Stomach (tissue), 9 donors: Measurements from ENCODE around the gene RLN2. TPM values are rescaled to one million over a fixed set of nuclear protein-coding genes. Genes with fewer than 3 reads are reported as not detected.
A peak's percentile ranks its signal among the peaks of the same experiment; 100 is the strongest.
"Not testable (repeated sequence)": the region's sequence is repeated elsewhere in the genome, so short reads cannot be mapped to it uniquely, and the experiment has no call there.

ENCODE experiments used
- DNase-seq, 2 donors: peaks; one replicate each; pipeline versions ENCODE4 v3.0.0 to v3.0.0-alpha.2; 2013 to 2019
- H3K27ac ChIP-seq, 5 donors: fragments of 200-600 bp in 4 of 5; sonication (generic) in 4 of 5; one replicate each; pipeline ENCODE4 v1.5.1; 2013 to 2019; ENCODE audit warnings: mild to moderate bottlenecking in 1 of 5, moderate library complexity in 1 of 5
- H3K27me3 ChIP-seq, 3 donors: fragments of 200-600 bp; sonication (generic); one replicate each; pipeline ENCODE4 v1.5.1; 2017 to 2019; ENCODE audit warnings: mixed run types in 1 of 3
- H3K36me3 ChIP-seq, 4 donors: fragments of 200-600 bp; sonication (generic); 1 replicate in 3 of 4; 2 replicates in 1 of 4; pipeline ENCODE4 v1.5.1; 2016 to 2019
- H3K4me1 ChIP-seq, 4 donors: fragments of 200-600 bp; sonication (generic); one replicate each; pipeline ENCODE4 v1.5.1; 2016 to 2019
- H3K4me3 ChIP-seq, 4 donors: fragments of 200-600 bp; sonication (generic) in 3 of 4; one replicate each; pipeline ENCODE4 v1.5.1; 2016 to 2019; ENCODE audit warnings: mild to moderate bottlenecking in 1 of 4
- H3K9me3 ChIP-seq, 4 donors: fragments of 200-600 bp; sonication (generic); one replicate each; pipeline ENCODE4 v1.5.1; 2016 to 2019
- CTCF ChIP-seq, 7 experiments: fragments of 450-650 bp in 4 of 7; fragments of 200-600 bp in 3 of 7; sonication (generic) in 3 of 7; IDR thresholded peaks; one replicate each; pipeline ENCODE4 v1.5.1; 2016 to 2019; ENCODE audit warnings: antibody characterized with exemption in 7 of 7, control low read depth in 2 of 7, mild to moderate bottlenecking in 1 of 7
- EP300 ChIP-seq: sonication (generic); formaldehyde crosslinking; IDR thresholded peaks from one replicate; pipeline ENCODE4 v1.6.1; 2017; ENCODE audit warnings: antibody characterized with exemption
- POLR2A ChIP-seq, 4 donors: fragments of 450-650 bp; IDR thresholded peaks; one replicate each; pipeline ENCODE4 v1.6.1; 2016; ENCODE audit warnings: antibody characterized with exemption in 4 of 4, control low read depth in 2 of 4, mild to moderate bottlenecking in 1 of 4, moderate library complexity in 1 of 4
- POLR2AphosphoS5 ChIP-seq, 3 donors: sonication (generic); formaldehyde crosslinking; IDR thresholded peaks; one replicate each; pipeline ENCODE4 v1.6.1; 2016; ENCODE audit warnings: antibody characterized with exemption in 3 of 3
- WGBS, 5 donors: extraction: QIAGEN DNeasy Blood & Tissue Kit in 3 of 5; methylation state at CpG; one replicate each; pipeline versions ENCODE4 v1.1.5 to v1.1.7; 2013 to 2018; 5-methylcytosine and 5-hydroxymethylcytosine counted together
- intact Hi-C: fragments of 100-400 bp; cut with DNase I; formaldehyde crosslinking; loops from one replicate; pipeline ENCODE4 v1.15.1; 2023; ENCODE audit warnings: low total_unique reads
- polyA plus RNA-seq, 3 donors: library from polyadenylated mRNA; stranded (reverse); fragments of 200-250 nt; gene quantifications; one replicate each; pipeline ENCODE4 v1.2.3, GENCODE V29; 2013
- total RNA-seq, 5 donors: library from RNA; depleted of rRNA; stranded (reverse); fragments of >200 nt; gene quantifications; one replicate each; pipeline versions ENCODE4 v1.1.0 to v1.2.3, GENCODE V29; 2014 to 2016
- donor health status: healthy with polysubstance abuse.
- donor health status: Bipolar disorder and iron deficiency.
- donor health status: healthy.

The RLN2 gene
- total and polyA plus RNA-seq, 8 donors: 0.37 to 0.83 TPM; not detected in 6

- WGBS, 5 donors: 69 to 80% (median 73%) methylated on average over 4 of the region's 4 CpGs
Measured at GRCh38 chr9:5336688-5337087, 32.2 kb upstream of the RLN2 start.

GRCh38 chr9:5331276-5331675 lies 26.8 kb upstream of the RLN2 start:
- H3K9me3 ChIP-seq, DNase-seq, H3K27me3 ChIP-seq, H3K4me3 ChIP-seq, H3K27ac ChIP-seq, H3K4me1 ChIP-seq, H3K36me3 ChIP-seq, intact Hi-C loops: not testable (repeated sequence)
- 82 to 96% (median 84%) methylated on average over 3 of the region's 3 CpGs for WGBS, 5 donors

More at GRCh38 chr9:5336688-5337087, 32.2 kb upstream of the RLN2 start:
- H3K4me1 ChIP-seq: peaks cover 0 to 3% (median 2%) of the 10 kb centered on the region in 4 donors
- H3K4me3 ChIP-seq: no peak overlapping the region
- H3K27me3 ChIP-seq: no peaks in the 10 kb centered on the region
- no peak for DNase-seq
- H3K27ac ChIP-seq: no peak overlapping the region
- TF ChIP-seq POLR2A (IDR thresholded peaks at IDR 0.05) (no peak), EP300 (no peak), CTCF (IDR thresholded peaks at IDR 0.05) (no peak), POLR2AphosphoS5 (IDR thresholded peaks at IDR 0.05) (no peak)
- intact Hi-C loops: no loop called here
- no peaks in the 10 kb centered on the region for H3K36me3 ChIP-seq
- H3K9me3 ChIP-seq: no peaks in the 10 kb centered on the region

GRCh38 chr9:5326893-5327548 lies 22.5 kb upstream of the RLN2 start:
- TF ChIP-seq POLR2A (IDR thresholded peaks at IDR 0.05) (no peak), CTCF (IDR thresholded peaks at IDR 0.05) (no peak), EP300 (no peak), POLR2AphosphoS5 (IDR thresholded peaks at IDR 0.05) (no peak)
- Histone ChIP-seq H3K4me1 (peaks cover 0 to 6% (median 0%) of the 10 kb centered on the region in 4 donors), H3K4me3 (no peak overlapping the region), H3K27ac (no peak overlapping the region), H3K9me3 (no peaks in the 10 kb centered on the region), H3K36me3 (no peaks in the 10 kb centered on the region), H3K27me3 (no peaks in the 10 kb centered on the region)
- intact Hi-C loops: no loop called here
- WGBS, 5 donors: 28 to 53% (median 29%) methylated on average over 9 to 10 of the region's 10 CpGs
- DNase-seq: peak; percentile 50 to 91

GRCh38 chr9:5326187-5326586 lies 21.7 kb upstream of the RLN2 start:
- Histone ChIP-seq H3K9me3 (no peaks in the 10 kb centered on the region), H3K27me3 (no peaks in the 10 kb centered on the region), H3K36me3 (no peaks in the 10 kb centered on the region), H3K27ac (no peak overlapping the region), H3K4me1 (peaks cover 0 to 6% (median 0%) of the 10 kb centered on the region in 4 donors), H3K4me3 (no peak overlapping the region)
- DNase-seq: no peak
- TF ChIP-seq EP300 (no peak), POLR2A (IDR thresholded peaks at IDR 0.05) (no peak)
- intact Hi-C loops: no loop called here

- WGBS, 5 donors: 67 to 81% (median 79%) methylated on average over 1 of the region's 1 CpG
Measured at GRCh38 chr9:5321601-5322000, 17.1 kb upstream of the RLN2 start.

GRCh38 chr9:5321058-5321457 lies 16.5 kb upstream of the RLN2 start:
- WGBS, 5 donors: 13 to 38% (median 14%) methylated on average over 1 of the region's 1 CpG
- no peaks in the 10 kb centered on the region for H3K4me1 ChIP-seq
- H3K9me3 ChIP-seq: peaks cover 0 to 7% (median 5%) of the 10 kb centered on the region in 4 donors
- H3K27me3 ChIP-seq: no peaks in the 10 kb centered on the region
- no peak overlapping the region for H3K4me3 ChIP-seq
- intact Hi-C loops: no loop called here
- TF ChIP-seq POLR2A (IDR thresholded peaks at IDR 0.05) (no peak), CTCF (IDR thresholded peaks at IDR 0.05) (no peak), EP300 (no peak), POLR2AphosphoS5 (IDR thresholded peaks at IDR 0.05) (no peak)
- H3K27ac ChIP-seq: no peak overlapping the region
- H3K36me3 ChIP-seq: no peaks in the 10 kb centered on the region
- DNase-seq: no peak

More at GRCh38 chr9:5321601-5322000, 17.1 kb upstream of the RLN2 start:
- H3K9me3 ChIP-seq, H3K4me1 ChIP-seq, H3K36me3 ChIP-seq, H3K4me3 ChIP-seq, H3K27me3 ChIP-seq, H3K27ac ChIP-seq, DNase-seq, intact Hi-C loops: not testable (repeated sequence)

- WGBS, 5 donors: 92 to 100% (median 98%) methylated on average over 1 of the region's 1 CpG
- H3K27ac ChIP-seq, H3K27me3 ChIP-seq, H3K4me1 ChIP-seq, H3K36me3 ChIP-seq, DNase-seq, intact Hi-C loops, H3K4me3 ChIP-seq: not testable (repeated sequence)
- H3K9me3 ChIP-seq: peaks cover 4 to 32% (median 23%) of the 10 kb centered on the region in 4 donors
Measured at GRCh38 chr9:5316406-5316805, 11.9 kb upstream of the RLN2 start.
